Activated T-cell treated with anti-CD3 and anti-CD28 coated beads, Interleukin-2, amount 50 U/mL, for 4 hours (primary cell): ENCODE data around the gene ARHGAP25. TPM values are rescaled to one million over a fixed set of nuclear protein-coding genes. Genes with fewer than 3 reads are reported as not detected.
A peak's percentile ranks its signal among the peaks of the same experiment; 100 is the strongest.

Experiments used
- ATAC-seq, 2 donors: fragments of 200-7000 bp; cut with Tn5 transposase; one replicate each; pipeline ENCODE4 v1.10.0; 2021
- DNase-seq: peaks from one replicate; pipeline ENCODE4 v3.0.0-alpha.2; 2020
- H3K27me3 Mint-ChIP-seq: one replicate; pipeline ENCODE4 v1.8.0; 2021; ENCODE audit warnings: low read depth, mixed read lengths
- H3K36me3 Mint-ChIP-seq: one replicate; pipeline ENCODE4 v1.8.0; 2022; ENCODE audit warnings: mixed read lengths; ENCODE audit not compliant: insufficient read depth
- H3K4me1 Mint-ChIP-seq: one replicate; pipeline ENCODE4 v1.8.0; 2021; ENCODE audit warnings: low read depth, mixed read lengths
- H3K4me3 Mint-ChIP-seq: one replicate; pipeline ENCODE4 v1.8.0; 2021; ENCODE audit warnings: mild to moderate bottlenecking, moderate library complexity, mixed read lengths
- H3K9me3 Mint-ChIP-seq: one replicate; pipeline ENCODE4 v1.8.0; 2021; ENCODE audit warnings: mixed read lengths
- total RNA-seq, 3 donors: library from RNA; stranded (reverse); gene quantifications; one replicate each; pipeline ENCODE4 v1.2.1, GENCODE V29; 2021

Gene ARHGAP25
- total RNA-seq, 3 donors from 2014 or later = 48.6 to 55.7 (median 52.1) TPM

DNA sequence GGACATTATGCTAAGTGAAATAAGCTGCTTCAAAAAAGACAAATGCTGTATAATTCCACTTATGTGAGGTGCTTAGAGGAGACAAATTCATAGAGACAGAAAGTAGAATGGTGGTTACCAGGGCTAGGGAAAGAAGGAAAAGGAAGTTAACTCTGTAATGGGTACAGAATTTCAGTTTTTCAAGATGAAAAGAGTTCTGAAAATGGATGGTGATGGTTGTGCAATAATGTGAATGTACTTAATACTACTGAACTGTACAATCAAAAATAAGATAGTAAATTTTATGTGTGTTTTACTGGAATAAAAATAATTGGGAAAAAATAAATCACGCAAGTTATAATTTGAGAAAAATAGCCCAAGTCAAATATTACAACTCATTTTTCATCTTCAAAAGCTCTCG, 27.5 kb downstream of the ARHGAP25 start:
- DNase-seq (no peak), ATAC-seq (no peak)
- no peaks in the 10 kb centered on the region for H3K27me3 Mint-ChIP-seq
- H3K36me3 Mint-ChIP-seq = peaks cover 16% of the 10 kb centered on the region
- H3K4me3 Mint-ChIP-seq = peak overlapping the region; percentile 66
- H3K9me3 Mint-ChIP-seq = peaks cover under 1% of the 10 kb centered on the region
- peaks cover 91% of the 10 kb centered on the region for H3K4me1 Mint-ChIP-seq

DNA sequence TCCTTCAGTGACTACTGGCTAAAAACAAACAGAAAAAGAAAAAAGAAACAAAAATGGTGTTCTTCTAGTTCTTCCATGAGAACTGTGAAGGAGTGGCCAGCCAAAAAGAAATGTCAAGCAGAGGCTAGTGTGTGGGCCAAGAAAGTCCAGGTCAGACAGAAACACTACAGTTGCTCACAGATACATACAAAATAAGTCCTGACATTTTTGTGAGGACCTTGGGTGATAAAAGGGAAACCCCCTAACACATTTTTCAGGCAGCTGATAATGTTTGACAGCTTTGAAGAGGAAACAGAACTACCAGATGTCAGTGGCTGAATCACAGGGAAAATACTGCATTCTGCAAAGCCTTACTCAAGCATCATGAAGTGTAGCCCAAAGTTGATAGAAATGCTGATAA, 28.1 kb downstream of the ARHGAP25 start:
- Mint-ChIP-seq H3K4me1 (peaks cover 91% of the 10 kb centered on the region), H3K27me3 (no peaks in the 10 kb centered on the region), H3K4me3 (peak overlapping the region; percentile 66), H3K9me3 (no peaks in the 10 kb centered on the region), H3K36me3 (peaks cover 15% of the 10 kb centered on the region)
- DNase-seq (no peak), ATAC-seq (peak; percentile 60 to 62)

DNA sequence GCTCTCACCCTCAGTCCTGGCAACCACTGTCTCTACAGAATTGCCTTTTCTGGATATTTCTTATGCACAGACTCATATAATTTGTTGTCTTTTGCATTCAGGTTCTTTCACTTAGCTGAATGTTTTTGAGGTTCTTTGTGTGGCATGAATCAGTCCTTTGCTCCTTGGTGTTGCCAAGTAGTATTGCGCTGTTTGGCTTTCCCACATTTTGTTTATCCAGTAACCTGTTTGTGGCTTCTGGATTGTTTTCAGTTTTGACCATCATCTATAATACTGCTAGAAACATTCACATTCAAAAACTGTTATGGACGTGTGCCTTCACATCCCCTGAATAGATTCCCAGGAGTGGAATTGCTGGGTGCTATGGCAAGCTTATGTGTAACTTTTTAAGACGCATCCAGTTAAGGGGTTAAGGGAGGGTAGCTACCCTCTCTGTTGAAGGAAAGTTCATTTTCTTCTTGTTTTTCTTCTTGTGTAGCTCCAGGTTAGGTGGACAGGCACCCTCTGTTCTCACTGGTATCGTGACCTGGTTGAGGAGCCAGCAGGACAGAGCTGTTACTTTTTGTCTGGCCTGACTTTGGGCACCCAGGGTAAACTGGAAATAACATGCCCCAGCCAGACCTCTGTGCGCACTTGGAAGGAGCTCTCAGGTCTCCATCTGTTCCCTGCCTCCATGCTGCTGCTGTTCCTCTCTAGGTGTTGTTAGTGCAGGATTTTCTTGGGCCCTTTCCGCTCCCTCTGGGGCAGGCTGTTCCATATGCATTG, 29.6 kb downstream of the ARHGAP25 start:
- peaks cover 92% of the 10 kb centered on the region for H3K4me1 Mint-ChIP-seq

DNA sequence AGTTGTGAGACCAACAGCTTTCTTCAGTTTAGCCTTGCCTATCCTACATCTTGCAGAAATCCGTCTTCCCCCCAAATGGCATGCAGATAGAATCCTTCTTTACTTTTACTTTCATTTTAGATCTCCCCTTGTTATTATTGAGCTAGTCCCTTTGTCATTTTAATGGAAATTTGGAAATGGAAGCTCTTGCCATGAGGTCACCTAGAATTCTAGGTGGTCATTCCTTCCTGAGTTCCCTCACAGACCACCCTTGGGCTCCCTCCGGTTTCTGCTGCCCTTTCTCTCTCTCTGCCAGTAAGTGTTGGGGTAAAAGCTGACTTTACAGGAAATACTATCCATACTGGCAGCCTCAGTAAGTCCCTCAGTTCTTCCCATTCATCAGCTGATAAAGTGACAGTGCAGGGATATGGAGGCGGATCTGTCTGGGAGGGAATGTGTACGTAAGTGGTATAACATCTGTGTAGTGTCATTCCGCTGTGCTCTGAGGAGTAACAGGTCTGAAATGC, 30.2 kb downstream of the ARHGAP25 start:
- Mint-ChIP-seq H3K9me3 (no peaks in the 10 kb centered on the region), H3K27me3 (no peaks in the 10 kb centered on the region), H3K4me1 (peaks cover 93% of the 10 kb centered on the region), H3K4me3 (peak overlapping the region; percentile 81), H3K36me3 (peaks cover 4% of the 10 kb centered on the region)
- ATAC-seq (no peak), DNase-seq (no peak)

More for the DNA sequence above, 29.6 kb downstream of the ARHGAP25 start:
- Mint-ChIP-seq H3K27me3 (no peaks in the 10 kb centered on the region), H3K4me3 (peak overlapping the region; percentile 81), H3K9me3 (no peaks in the 10 kb centered on the region), H3K36me3 (peaks cover 8% of the 10 kb centered on the region)
- DNase-seq = no peak
- no peak for ATAC-seq

DNA sequence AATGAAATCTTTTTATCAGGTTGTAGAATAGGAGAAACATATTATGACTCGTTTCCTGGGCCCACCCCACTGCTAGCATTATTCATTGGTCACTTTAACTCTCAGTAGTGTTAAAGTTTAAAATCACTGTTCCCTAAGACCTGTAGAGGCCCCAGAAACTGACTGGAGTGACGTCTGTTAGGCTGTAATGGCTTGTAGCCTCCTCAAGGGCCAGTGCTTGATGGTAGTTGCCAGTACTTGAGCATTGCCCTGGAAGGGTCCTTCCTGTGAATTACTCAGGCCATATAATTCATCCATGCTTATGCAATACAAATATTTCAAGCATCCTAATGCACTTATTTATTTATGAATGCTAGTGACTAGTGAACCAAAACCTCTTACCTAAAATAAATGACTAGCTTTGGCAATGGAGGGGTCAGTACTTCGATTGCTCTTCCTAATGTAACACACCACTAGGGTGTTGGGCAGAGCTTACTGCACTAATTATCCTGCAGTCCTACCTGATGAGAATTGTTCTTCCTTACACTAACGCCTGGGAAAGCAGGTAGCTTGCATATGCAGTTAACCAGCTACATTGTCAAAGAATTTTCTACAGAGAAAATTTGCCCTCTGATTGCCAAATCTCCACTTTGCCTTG, 31.2 kb downstream of the ARHGAP25 start:
- peaks cover 4% of the 10 kb centered on the region for H3K36me3 Mint-ChIP-seq
- H3K4me3 Mint-ChIP-seq = peak overlapping the region; percentile 58
- no peaks in the 10 kb centered on the region for H3K9me3 Mint-ChIP-seq
- H3K4me1 Mint-ChIP-seq = peaks cover 98% of the 10 kb centered on the region
- ATAC-seq = no peak
- DNase-seq = no peak
- no peaks in the 10 kb centered on the region for H3K27me3 Mint-ChIP-seq

DNA sequence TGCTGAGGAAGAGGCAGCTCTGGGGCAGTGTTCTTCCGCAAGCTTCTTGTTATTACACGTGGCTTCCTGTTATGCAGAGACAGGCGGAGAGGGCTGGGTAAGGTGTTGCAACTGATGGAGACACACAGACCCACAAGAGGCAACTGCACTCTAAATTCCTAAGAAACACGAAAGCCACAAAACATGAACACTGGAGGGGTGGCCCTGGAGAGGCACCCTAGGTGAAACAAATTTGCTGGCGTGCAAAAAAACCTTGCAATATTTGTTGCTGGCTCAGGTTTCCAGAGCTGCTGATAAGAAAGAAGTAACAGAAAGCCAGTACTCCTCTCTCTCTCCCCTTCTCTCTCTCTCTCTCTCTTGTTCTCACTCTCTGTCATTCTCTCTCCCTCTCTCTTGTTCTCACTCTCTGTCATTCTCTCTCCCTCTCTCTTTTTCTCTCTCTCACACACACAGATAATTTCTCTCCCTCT, 31.8 kb downstream of the ARHGAP25 start:
- Mint-ChIP-seq H3K9me3 (no peaks in the 10 kb centered on the region), H3K27me3 (no peaks in the 10 kb centered on the region), H3K36me3 (peaks cover 4% of the 10 kb centered on the region), H3K4me1 (peaks cover 98% of the 10 kb centered on the region), H3K4me3 (peak overlapping the region; percentile 58)
- DNase-seq = peak; percentile 47
- ATAC-seq = peak; percentile 60

DNA sequence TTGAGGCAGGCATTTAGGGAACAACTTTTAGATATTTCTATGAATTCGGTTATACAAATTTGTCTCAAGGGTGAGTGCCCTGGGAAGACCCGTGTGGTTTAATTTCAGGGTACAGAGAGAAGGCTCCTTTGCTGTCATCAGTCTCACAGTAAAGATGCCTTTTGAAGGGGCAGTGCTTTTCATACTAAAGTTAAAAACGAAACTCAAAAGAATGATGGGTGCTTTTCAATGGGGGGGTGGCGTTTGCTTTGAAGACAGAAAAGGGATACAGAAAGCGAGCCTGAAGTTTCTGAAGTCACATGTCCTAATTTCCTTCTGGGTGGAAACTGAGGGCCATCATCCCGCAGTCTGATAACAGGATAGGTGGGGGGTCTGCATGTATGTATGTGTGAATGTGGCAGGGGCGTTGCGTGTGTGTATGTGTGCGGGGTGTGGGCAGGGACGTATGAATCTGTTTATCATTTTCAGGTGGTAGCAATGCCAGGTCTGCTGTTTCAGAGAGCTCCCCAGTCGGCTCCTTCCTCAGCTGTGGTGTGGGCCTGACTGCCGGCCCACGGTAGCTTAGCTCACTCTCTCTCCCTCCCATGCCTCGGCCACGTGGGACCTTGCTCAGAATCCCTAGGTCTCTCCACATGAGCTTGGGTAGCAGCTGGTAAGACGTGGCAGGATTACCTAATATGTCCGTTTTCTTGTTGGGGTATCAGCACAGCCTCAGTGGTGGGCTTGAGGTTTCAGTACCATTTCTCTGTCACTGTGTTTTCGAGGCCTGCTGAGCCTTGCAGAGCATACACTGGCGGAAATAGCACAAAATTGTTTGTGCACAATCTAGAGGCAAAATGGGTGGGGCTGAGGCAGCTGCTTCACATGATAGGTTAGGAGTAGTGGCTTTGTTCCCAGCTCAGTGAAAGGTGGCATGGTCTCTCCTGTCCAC, 32.7 kb downstream of the ARHGAP25 start:
- DNase-seq = peak; percentile 24
- H3K4me3 Mint-ChIP-seq = peak overlapping the region; percentile 58

DNA sequence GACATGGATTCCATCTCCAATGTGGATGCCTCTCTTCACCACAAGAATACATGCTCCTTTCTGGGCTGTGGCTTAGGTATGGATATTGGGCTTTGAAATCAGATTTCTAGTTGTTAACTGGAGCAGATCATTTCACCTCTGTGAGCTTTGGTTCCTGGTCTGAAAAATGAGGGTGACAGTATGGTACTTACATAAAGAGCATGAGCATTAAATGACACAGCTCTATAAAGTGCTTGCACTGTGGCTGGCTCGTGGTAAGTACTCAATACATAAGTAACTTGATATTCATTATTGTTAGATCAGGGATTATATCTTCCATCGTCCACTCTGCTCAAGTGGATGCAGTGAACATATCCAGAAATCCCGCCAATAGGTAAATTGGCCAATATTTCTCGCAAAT, 33.4 kb downstream of the ARHGAP25 start:
- ATAC-seq = no peak
- Mint-ChIP-seq H3K36me3 (peaks cover 4% of the 10 kb centered on the region), H3K9me3 (no peaks in the 10 kb centered on the region), H3K4me1 (peaks cover 99% of the 10 kb centered on the region), H3K4me3 (peak overlapping the region; percentile 58), H3K27me3 (no peaks in the 10 kb centered on the region)
- no peak for DNase-seq

More for the DNA sequence above, 32.7 kb downstream of the ARHGAP25 start:
- no peaks in the 10 kb centered on the region for H3K9me3 Mint-ChIP-seq
- H3K36me3 Mint-ChIP-seq = peaks cover 4% of the 10 kb centered on the region
- H3K27me3 Mint-ChIP-seq = no peaks in the 10 kb centered on the region
- peaks cover 98% of the 10 kb centered on the region for H3K4me1 Mint-ChIP-seq
- ATAC-seq = peak; percentile 24 to 27

DNA sequence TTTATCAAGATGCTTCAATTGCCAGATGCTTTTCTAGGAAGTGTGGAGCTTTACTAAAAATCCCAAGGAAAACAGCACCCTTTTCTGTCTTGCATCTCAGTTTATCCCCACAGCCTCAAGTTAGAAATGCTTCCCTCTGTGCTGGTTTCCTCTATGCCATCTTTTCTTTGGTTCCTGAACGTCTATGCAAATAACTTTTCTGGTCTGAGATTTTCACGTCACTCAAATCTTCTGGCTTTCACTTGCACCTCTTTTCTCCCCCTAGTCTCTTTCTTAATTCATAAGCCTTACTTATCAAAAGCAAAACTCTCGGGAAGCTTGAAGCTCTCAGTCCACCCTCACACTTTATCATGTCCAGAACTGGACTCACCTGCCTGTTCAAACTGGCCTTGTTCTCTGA, 33.9 kb downstream of the ARHGAP25 start:
- Mint-ChIP-seq H3K9me3 (no peaks in the 10 kb centered on the region), H3K36me3 (peaks cover 6% of the 10 kb centered on the region), H3K27me3 (no peaks in the 10 kb centered on the region), H3K4me3 (peak overlapping the region; percentile 35), H3K4me1 (peaks cover 99% of the 10 kb centered on the region)
- DNase-seq (no peak), ATAC-seq (no peak)

DNA sequence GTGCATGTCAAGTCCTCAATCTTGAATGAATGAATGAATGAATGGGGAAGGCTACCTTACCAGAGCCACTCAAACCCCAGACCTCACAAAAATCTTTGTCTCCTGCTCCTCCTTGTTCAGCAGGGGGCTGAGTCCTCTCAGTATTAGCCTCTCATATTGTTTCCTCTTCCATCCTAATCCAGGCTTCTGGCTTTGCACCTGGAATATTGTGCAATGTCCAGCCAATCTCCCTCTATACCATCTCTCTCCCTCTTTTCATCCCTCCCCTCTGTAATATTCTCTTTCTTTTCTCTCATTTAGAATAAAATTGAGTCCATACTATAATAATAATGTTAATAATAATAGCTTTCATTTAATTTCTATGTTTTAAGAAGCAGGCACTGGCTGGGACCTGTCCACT, 34.3 kb downstream of the ARHGAP25 start:
- peaks cover 11% of the 10 kb centered on the region for H3K36me3 Mint-ChIP-seq
- ATAC-seq (no peak), DNase-seq (no peak)
- H3K4me3 Mint-ChIP-seq = peak overlapping the region; percentile 35
- H3K4me1 Mint-ChIP-seq = peaks cover 99% of the 10 kb centered on the region
- H3K27me3 Mint-ChIP-seq = no peaks in the 10 kb centered on the region
- H3K9me3 Mint-ChIP-seq = no peaks in the 10 kb centered on the region

DNA sequence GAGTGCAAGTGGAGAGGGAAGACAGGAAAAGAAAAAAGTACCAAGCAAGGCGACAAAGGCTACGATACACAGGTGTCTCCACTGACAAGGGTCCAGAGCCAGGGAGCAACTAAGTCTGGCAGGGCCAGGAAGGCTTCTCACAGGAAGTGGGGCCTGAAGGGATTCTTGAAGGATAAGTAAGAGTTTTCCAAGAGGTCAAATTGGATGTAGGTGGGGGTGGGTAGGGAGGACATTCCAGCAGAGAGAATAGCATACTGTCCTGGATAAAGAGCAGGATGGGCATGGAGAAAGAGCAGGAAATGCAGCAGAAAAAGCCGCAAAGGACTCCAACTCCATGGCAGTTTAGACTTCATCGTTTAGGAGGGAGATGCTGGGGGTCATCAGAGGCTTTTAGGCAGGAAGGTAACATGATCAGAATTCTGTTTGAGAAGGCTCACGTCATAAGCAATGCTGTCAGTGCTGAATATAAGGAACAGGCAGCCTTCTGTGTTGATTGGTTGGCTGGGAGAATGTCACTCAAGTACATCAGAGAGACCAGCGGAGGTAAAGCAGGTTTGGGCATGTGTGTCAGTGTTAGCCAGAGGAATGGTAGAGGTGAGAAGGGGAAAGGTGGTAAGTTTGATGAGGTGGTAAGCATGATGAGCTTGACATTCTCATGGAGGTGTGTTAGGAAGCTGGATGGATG, 35.1 kb downstream of the ARHGAP25 start:
- no peak for DNase-seq
- peaks cover 11% of the 10 kb centered on the region for H3K36me3 Mint-ChIP-seq
- peak overlapping the region; percentile 52 for H3K4me3 Mint-ChIP-seq
- no peaks in the 10 kb centered on the region for H3K27me3 Mint-ChIP-seq
- H3K4me1 Mint-ChIP-seq = peaks cover 99% of the 10 kb centered on the region
- H3K9me3 Mint-ChIP-seq = no peaks in the 10 kb centered on the region
- ATAC-seq = peak in 1 of 2 donors; percentile 8

DNA sequence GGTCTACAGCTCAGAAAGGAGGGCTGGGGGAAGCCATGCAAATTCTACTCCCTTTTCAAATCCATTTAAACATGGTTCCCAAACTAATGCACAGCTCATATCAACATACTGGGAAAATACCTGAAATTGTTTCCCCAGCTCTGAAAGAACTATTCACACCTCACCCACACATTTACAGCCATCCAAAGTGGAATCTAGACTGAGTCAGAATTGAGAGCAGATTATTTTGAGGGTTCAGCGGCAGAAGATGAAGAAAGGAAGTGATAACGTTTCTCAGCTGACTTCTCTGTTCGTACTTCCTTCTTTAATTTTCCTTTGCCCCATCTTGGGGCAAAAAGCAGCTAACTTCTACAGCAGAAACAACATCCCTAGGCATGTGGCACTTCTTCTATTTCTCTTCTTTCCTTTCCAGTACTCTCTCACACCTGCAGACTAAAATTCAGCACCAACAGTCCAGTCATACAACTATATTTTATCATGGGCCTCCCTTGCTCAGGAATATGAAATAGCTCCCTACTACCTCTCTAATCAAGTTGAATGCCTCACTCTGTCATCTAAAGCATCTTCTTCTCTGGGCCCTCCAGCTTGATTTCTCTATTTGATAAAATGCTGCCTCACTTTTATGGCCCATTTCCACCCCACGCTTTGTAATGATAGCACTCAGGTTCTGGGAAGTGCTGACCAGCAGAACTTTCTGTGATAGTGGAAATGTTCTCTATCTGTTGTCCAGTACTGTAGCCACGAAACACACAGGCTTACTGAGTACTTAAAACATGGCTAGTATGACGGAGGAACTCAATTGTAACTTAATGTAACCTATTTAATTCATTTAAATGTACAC, 35.9 kb downstream of the ARHGAP25 start:
- H3K36me3 Mint-ChIP-seq = peaks cover 15% of the 10 kb centered on the region
- peak overlapping the region; percentile 52 for H3K4me3 Mint-ChIP-seq
- DNase-seq (no peak), ATAC-seq (peak; percentile 13 to 24)
- no peaks in the 10 kb centered on the region for H3K27me3 Mint-ChIP-seq
- H3K4me1 Mint-ChIP-seq = peaks cover 100% of the 10 kb centered on the region
- no peaks in the 10 kb centered on the region for H3K9me3 Mint-ChIP-seq
